ENCODE measurements around the gene KRT86.
A peak's percentile ranks its signal among the peaks of the same experiment; 100 is the strongest.
"Not testable (repeated sequence)": the region's sequence is repeated elsewhere in the genome, so short reads cannot be mapped to it uniquely, and the experiment has no call there.

Gene KRT86

GRCh38 chr12:52342781-52343490, 68.5 kb downstream of the KRT86 start:
- no peak for DNase-seq

- no peak for DNase-seq
Observed at GRCh38 chr12:52343550-52343949, 69.1 kb downstream of the KRT86 start.

- no peak for DNase-seq
Observed at GRCh38 chr12:52344111-52344510, 69.7 kb downstream of the KRT86 start.

GRCh38 chr12:52345041-52345440, 70.6 kb downstream of the KRT86 start:
- DNase-seq: not testable (repeated sequence)

GRCh38 chr12:52346593-52346992, 72.1 kb downstream of the KRT86 start:
- DNase-seq: no peak

- no peak for DNase-seq
Observed at GRCh38 chr12:52347016-52347415, 72.6 kb downstream of the KRT86 start.

GRCh38 chr12:52347551-52348510, 73.4 kb downstream of the KRT86 start:
- DNase-seq: no peak

GRCh38 chr12:52349196-52349595, 74.8 kb downstream of the KRT86 start:
- no peak for DNase-seq

GRCh38 chr12:52350021-52350620, 75.7 kb downstream of the KRT86 start:
- DNase-seq: no peak

GRCh38 chr12:52350786-52351185, 76.3 kb downstream of the KRT86 start:
- no peak for DNase-seq

GRCh38 chr12:52351196-52352059, 77.0 kb downstream of the KRT86 start:
- peak; percentile 57 for DNase-seq

GRCh38 chr12:52352951-52353350, 78.5 kb downstream of the KRT86 start:
- DNase-seq: no peak

GRCh38 chr12:52353766-52354165, 79.3 kb downstream of the KRT86 start:
- no peak for DNase-seq

- no peak for DNase-seq
Observed at GRCh38 chr12:52354200-52354599, 79.8 kb downstream of the KRT86 start.

- DNase-seq: no peak
Observed at GRCh38 chr12:52355176-52355575, 80.7 kb downstream of the KRT86 start.

GRCh38 chr12:52356031-52356761, 81.8 kb downstream of the KRT86 start:
- DNase-seq: no peak

- DNase-seq: no peak
Observed at GRCh38 chr12:52356762-52357580, 82.5 kb downstream of the KRT86 start.
